ENCODE results near the gene FOXK2. TPM values are rescaled to one million over a fixed set of nuclear protein-coding genes. Genes with fewer than 3 reads are reported as not detected.

Gene FOXK2
- polyA plus RNA-seq, 4 donors = 39.9 to 45.0 (median 41.7) TPM

DNA sequence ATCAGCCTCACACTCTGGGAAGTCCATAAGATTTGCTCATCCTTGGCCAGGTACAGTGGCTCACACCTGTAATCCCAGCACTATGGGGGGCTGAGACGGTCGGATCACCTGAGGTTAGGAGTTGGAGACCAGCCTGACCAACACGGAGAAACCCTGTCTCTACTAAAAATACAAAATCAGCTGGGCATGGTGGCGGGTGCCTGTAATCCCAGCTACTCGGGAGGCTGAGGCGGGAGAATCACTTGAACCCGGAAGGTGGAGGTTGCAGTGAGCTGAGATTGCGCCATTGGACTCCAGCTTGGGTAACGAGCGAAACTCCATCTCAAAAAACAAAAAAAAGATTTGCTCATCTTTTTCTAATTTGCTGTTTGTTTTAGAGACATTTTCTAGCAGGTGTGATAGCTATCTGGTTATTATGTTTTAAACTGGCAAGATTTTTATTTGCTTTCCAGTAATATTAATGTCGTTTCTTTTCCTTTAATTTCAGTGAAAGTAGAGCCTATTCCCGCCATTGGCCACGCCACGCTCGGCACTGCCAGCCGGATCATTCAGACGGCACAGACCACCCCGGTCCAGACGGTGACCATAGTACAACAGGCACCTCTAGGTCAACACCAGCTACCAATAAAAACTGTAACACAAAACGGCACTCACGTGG, 67.2 kb downstream of the FOXK2 start:
- DNase-seq (ENCODE audit: low read depth in 4 of 4, low spot score in 3 of 4) = no peak

GRCh38 chr17:82587234-82588086, 67.9 kb downstream of the FOXK2 start:
- no peak for DNase-seq (ENCODE audit: low read depth in 4 of 4, low spot score in 3 of 4)

- no peak for DNase-seq (ENCODE audit: low read depth in 4 of 4, low spot score in 3 of 4)
These were observed 69.0 kb downstream of the FOXK2 start for GRCh38 chr17:82588266-82589175.

DNA sequence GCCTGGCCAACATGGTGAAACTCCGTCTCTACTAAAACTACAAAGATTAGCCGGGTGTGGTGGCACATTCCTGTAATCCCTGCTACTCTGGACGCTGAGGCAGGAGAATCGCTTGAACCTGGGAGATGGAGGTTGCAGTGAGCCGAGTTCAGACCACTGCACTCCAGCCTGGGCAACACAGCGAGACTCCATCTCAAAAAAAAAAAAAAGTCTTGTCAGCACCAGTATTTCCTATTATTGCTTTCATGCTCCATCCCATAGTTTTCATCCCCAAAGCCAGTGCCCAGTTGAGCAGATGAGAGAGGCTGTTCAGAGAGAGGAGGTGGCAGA, 70.3 kb downstream of the FOXK2 start:
- DNase-seq (ENCODE audit: low read depth in 4 of 4, low spot score in 3 of 4) = no peak

DNA sequence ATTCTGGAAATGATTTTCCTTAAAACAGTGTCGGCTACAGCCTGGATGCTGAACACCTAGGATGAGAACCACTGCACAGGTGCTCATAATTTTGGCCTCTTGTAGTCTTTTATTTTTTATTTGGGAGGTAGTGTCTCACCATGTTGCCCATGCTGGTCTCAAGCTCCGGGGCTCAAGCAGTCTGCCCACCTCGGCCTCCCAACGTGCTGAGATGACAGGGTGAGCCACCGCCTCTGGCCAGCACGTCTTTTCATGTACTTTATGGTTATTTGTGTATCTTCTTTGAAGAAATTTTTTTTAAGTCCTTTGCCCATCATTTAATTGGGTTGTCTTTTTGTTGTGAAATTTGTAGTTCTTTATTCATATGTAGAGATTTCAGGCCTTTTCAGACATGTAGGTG, 70.7 kb downstream of the FOXK2 start:
- no peak for DNase-seq (ENCODE audit: low read depth in 4 of 4, low spot score in 3 of 4)

DNA sequence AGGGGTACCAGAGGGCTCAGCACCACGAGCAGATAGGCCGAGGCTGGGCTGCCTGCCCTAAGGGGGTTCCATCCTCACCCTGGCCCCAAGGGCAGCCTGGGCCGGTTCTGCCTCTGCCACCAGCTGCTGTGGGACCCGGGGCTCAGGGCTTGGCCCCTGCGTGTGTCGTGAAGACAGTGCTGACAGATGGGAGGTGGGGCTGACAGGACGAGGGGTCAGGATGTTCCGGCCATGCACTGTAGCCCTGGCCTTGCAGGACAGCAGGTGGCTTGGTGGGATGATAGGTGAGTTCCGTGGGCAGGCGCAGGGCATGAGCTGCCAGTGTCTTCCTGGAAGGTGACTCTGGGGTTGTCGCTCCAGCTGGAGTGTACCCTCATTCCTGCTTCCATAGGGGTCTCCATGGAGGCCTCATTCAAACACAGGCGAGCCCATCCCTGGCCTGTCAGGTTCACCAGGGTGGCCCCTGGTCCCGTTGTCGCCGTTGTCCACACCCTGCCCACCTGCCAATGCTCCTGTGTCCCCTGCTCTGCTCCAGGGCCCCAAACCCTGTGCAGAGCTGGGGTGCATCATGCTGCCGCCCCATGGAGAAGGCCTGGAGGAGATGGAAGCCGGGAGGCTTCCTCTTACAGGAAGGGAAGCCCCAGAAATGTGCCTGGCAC, 71.5 kb downstream of the FOXK2 start:
- no peak for DNase-seq (ENCODE audit: low read depth in 4 of 4, low spot score in 3 of 4)

DNA sequence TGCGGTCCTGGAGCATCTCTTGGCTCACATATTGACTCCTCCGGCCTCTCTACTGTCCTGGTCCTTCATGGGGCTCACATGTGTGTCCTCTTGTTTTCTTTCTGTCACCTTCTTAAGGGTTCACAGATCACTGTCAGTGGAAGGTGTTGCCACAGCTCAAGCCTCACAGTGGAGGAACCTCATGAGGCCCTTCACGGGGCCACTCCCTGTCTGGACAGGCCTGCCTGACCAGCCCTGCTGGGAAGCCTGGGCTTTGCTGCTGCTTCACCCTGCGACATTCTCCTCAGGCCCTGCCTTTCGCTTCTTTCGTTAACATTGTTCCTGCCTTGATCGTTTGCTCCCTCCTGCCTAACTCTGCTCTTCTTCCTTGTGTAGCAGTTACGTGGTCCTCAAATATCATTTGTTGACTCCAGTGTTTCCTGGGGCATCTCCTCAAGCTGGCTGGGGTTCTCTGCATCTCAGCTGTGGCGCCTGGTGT, 72.8 kb downstream of the FOXK2 start:
- no peak for DNase-seq (ENCODE audit: low read depth in 4 of 4, low spot score in 3 of 4)

GRCh38 chr17:82592767-82593589, 73.4 kb downstream of the FOXK2 start:
- peak in 3 of 4 donors; percentile 61 to 75 (median 74) for DNase-seq (ENCODE audit: low read depth in 4 of 4, low spot score in 3 of 4)

DNA sequence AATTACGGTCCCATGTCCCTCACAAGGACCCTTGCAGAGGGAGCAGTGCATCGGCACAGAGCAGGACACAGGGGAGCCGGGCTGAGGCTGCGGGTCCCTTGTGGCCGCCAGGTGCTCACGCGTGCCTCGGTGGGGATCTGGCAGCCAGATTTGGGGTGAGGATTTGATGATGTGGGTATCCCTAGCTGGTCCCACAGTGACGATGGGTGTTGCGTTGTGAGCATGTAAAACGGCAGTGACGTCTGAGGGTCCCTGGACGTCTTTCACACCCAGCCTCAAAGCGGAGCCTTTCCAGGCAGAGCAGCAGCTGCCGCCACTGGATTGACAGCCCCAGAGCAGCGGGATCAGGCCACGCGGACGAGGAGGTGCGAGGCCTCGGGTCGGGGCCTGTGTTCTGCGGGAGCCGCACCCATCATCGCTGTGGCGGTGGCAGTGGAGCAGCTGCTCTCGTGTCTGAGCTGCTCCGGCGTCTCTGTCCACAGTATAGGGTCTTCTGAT, 74.1 kb downstream of the FOXK2 start:
- no peak for DNase-seq (ENCODE audit: low read depth in 4 of 4, low spot score in 3 of 4)

DNA sequence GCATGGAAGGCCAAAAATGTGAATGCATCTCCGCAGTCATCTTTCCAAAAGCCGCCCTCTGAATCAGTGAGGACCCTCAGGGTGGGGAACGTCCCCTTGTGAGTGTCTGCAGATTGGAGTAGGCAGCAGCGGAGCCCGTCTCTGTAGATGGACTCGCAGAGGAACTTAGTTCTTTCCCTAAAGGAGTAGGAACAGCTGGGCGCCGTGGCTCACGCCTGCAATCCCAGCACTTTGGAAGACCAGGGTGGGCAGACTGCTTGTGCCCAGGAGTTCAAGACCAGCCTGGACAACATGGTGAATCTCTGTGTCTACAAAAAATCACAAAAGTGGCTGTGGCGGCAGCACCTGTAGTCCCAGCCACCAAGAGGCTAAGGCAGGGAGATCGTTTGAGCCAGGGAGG, 75.0 kb downstream of the FOXK2 start:
- no peak for DNase-seq (ENCODE audit: low read depth in 4 of 4, low spot score in 3 of 4)

- DNase-seq (ENCODE audit: low read depth in 4 of 4, low spot score in 3 of 4) = no peak
These were observed 76.4 kb downstream of the FOXK2 start for GRCh38 chr17:82595893-82596292.

DNA sequence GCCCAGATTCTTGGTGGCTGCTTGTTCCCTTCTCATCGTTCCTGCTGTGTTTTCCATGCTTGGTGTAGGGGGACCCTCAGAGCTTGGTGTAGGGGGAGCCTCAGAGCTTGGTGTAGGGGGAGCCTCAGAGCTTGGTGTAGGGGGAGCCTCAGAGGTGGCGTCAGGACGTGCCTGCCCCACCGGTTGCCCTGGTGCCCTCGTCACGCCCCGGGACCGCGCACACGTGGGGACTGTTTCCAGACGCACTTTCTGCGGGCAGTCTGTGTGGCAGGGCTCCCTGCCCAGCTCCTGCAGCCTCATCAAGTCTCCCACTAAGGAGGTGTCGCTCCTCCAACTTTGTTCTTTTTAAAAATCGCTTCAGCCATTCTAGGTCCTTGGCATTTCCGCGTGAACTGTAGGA, 76.8 kb downstream of the FOXK2 start:
- no peak for DNase-seq (ENCODE audit: low read depth in 4 of 4, low spot score in 3 of 4)

GRCh38 chr17:82596837-82597672, 77.5 kb downstream of the FOXK2 start:
- no peak for DNase-seq (ENCODE audit: low read depth in 4 of 4, low spot score in 3 of 4)

GRCh38 chr17:82598256-82599119, 79.0 kb downstream of the FOXK2 start:
- no peak for DNase-seq (ENCODE audit: low read depth in 4 of 4, low spot score in 3 of 4)

DNA sequence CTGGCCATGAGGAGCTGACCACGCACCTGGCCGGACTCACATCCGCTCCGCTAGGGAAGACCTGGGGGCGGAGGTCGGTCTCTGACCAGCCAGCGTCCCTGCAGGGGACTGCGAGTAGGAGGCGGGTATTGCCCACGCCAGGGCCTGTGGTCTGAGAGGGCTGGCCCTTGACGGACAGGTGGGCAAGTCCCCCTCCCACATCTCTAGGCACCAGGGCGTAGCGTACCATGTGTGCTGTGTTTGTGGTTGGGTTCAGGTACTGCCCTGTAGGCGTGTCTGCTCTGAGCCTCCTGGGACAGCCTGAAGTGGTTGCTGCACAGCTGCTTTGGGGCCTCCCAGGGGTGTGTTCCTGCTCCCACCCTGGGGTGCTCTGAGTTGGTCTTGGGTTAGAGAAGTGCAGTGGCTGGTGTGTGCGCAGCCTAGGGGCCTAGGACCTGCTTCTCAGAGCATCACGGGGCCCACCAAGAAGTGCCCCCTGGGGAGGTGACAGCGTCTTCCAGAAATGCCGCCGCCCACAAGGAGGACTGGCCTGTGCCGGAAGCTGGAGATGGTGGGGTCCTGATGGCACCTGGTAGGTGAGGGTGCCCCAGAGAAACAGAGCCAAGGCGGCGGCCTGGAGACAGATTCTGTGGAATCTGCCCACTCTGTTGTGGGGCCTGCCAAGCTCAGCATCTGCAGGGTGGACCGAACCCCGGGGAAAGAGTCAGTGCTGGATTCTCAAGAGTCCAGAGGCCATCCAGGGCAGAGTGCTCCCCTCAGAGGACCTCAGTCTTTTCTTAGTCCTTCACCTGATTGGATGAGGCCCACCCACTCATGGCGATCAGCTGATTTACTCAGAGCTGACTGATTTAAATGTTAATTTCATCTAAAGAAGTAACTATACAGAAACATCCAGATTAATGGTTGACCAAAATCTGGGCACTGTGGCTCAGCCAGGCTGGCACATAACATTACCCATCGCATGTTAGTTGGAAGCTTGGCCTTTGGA, 80.4 kb downstream of the FOXK2 start:
- DNase-seq (ENCODE audit: low read depth in 4 of 4, low spot score in 3 of 4) = no peak

DNA sequence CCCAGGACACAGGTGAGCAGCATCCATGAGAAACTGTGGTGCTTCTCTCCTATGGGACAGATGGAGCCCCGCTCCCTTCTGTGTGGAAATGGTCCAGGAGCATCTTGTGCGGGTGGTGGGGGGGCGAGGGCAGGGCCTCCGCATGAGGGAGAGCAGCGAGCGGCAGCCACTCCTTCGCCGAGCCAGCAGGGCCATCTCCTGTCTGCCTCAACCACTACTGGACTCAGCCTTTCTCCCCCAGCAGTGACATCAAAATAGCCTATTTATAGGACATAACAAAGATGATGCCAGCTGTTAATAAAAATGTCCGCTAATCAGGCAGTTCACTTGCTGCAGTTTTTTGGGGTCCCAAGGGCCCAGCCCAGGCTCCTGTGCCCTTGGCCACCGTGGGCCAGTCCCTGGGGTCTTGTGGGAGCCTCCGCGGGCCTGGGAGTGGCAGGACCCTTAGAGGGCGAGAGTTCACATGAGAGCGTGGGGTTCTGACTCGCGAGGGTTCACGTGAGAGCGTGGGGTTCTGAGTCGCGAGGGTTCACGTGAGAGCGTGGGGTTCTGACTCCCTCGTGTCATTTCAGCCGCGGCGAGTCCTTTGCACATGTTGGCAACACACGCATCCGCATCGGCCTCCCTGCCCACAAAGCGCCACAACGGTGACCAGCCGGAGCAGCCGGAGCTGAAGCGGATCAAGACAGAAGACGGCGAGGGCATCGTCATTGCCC, 81.4 kb downstream of the FOXK2 start:
- DNase-seq (ENCODE audit: low read depth in 4 of 4, low spot score in 3 of 4) = no peak

Measured in right renal pelvis (tissue), 4 donors.